ENCODE measurements around the gene C22orf15. TPM values are rescaled to one million over a fixed set of nuclear protein-coding genes. Genes with fewer than 3 reads are reported as not detected.

C22orf15 gene
- total and polyA plus RNA-seq, 7 donors, result 0.04 to 0.34 TPM; not detected in 5

- intact Hi-C loops (cut with DNase I), result loop anchor here in 1 of 2 donors (5.0 kb wide), 2 partner anchors 57 to 528 kb away; partner anchors contain the start of gene SPECC1L
- no peaks in the 10 kb centered on the region for H3K9me3 ChIP-seq
- ATAC-seq, result no peak
- no peak overlapping the region for H3K4me3 ChIP-seq
- peaks cover 5 to 22% of the 10 kb centered on the region in 2 donors for H3K36me3 ChIP-seq (ENCODE audit: insufficient read depth in 1 of 2, low read depth in 1 of 2)
- peaks cover 17% of the 10 kb centered on the region for H3K4me1 ChIP-seq
- no peaks in the 10 kb centered on the region for H3K27me3 ChIP-seq (ENCODE audit: insufficient read depth in 3 of 3, low read length in 2 of 3)
- 83 to 90% (median 89%) methylated on average over 13 of the region's 13 CpGs for WGBS, 3 donors
- no peak for TF ChIP-seq CTCF (IDR thresholded peaks at IDR 0.05)
- H3K27ac ChIP-seq, result peak overlapping the region; percentile 87
- DNase-seq, result no peak
Observed at GRCh38 chr22:23744001-23744400, 18.8 kb upstream of the C22orf15 start.

- H3K27ac ChIP-seq, result no peak overlapping the region
- 90 to 91% (median 90%) methylated on average over 14 of the region's 14 CpGs for WGBS, 3 donors
Observed at GRCh38 chr22:23744485-23744884, 18.3 kb upstream of the C22orf15 start.

GRCh38 chr22:23745791-23746190, 17.0 kb upstream of the C22orf15 start:
- Histone ChIP-seq H3K27ac (no peak overlapping the region), H3K4me3 (no peak overlapping the region), H3K36me3 (ENCODE audit: insufficient read depth in 1 of 2, low read depth in 1 of 2) (peaks cover 5 to 22% of the 10 kb centered on the region in 2 donors), H3K9me3 (no peaks in the 10 kb centered on the region), H3K4me1 (peaks cover 26% of the 10 kb centered on the region), H3K27me3 (ENCODE audit: insufficient read depth in 3 of 3, low read length in 2 of 3) (no peaks in the 10 kb centered on the region)
- no peak for ATAC-seq
- TF ChIP-seq CTCF (IDR thresholded peaks at IDR 0.05), result no peak
- DNase-seq, result no peak
- intact Hi-C loops (cut with DNase I), result loop anchor here in 1 of 2 donors (5.0 kb wide), 1 partner anchor 68 kb away; no protein-coding TSS in a partner anchor
- WGBS, 3 donors, result 85 to 93% (median 87%) methylated on average over 6 of the region's 6 CpGs

More at GRCh38 chr22:23744485-23744884, 18.3 kb upstream of the C22orf15 start:
- no peak for TF ChIP-seq CTCF (IDR thresholded peaks at IDR 0.05)
- DNase-seq, result no peak
- intact Hi-C loops (cut with DNase I), result loop anchor here in 1 of 2 donors (5.0 kb wide), 2 partner anchors 57 to 528 kb away; partner anchors contain the start of gene SPECC1L
- peaks cover 17% of the 10 kb centered on the region for H3K4me1 ChIP-seq
- H3K27me3 ChIP-seq (ENCODE audit: insufficient read depth in 3 of 3, low read length in 2 of 3), result no peaks in the 10 kb centered on the region
- H3K4me3 ChIP-seq, result no peak overlapping the region
- no peak for ATAC-seq
- peaks cover 5 to 22% of the 10 kb centered on the region in 2 donors for H3K36me3 ChIP-seq (ENCODE audit: insufficient read depth in 1 of 2, low read depth in 1 of 2)
- H3K9me3 ChIP-seq, result no peaks in the 10 kb centered on the region

- peaks cover 10% of the 10 kb centered on the region for H3K4me1 ChIP-seq
- H3K9me3 ChIP-seq, result no peaks in the 10 kb centered on the region
- WGBS, 3 donors, result 37 to 41% (median 38%) methylated on average over 12 of the region's 12 CpGs
- peaks cover 0 to 4% of the 10 kb centered on the region in 2 donors for H3K36me3 ChIP-seq (ENCODE audit: insufficient read depth in 1 of 2, low read depth in 1 of 2)
- ATAC-seq (peak in 1 of 4 donors; percentile 7), DNase-seq (no peak)
- intact Hi-C loops (cut with DNase I), result loop anchor here in 1 of 2 donors (5.0 kb wide), 1 partner anchor 73 kb away; no protein-coding TSS in a partner anchor
- no peaks in the 10 kb centered on the region for H3K27me3 ChIP-seq (ENCODE audit: insufficient read depth in 3 of 3, low read length in 2 of 3)
- H3K4me3 ChIP-seq, result peak overlapping the region; percentile 91
- TF ChIP-seq CTCF (IDR thresholded peaks at IDR 0.05), result no peak
- H3K27ac ChIP-seq, result peak overlapping the region; percentile 10
Observed at GRCh38 chr22:23749841-23750301, 12.9 kb upstream of the C22orf15 start.

GRCh38 chr22:23750367-23750713, 12.4 kb upstream of the C22orf15 start:
- DNase-seq (no peak), ATAC-seq (no peak)
- Histone ChIP-seq H3K4me1 (peaks cover 10% of the 10 kb centered on the region), H3K27ac (peak overlapping the region; percentile 90), H3K27me3 (ENCODE audit: insufficient read depth in 3 of 3, low read length in 2 of 3) (no peaks in the 10 kb centered on the region), H3K4me3 (peak overlapping the region; percentile 91), H3K36me3 (ENCODE audit: insufficient read depth in 1 of 2, low read depth in 1 of 2) (no peaks in the 10 kb centered on the region), H3K9me3 (no peaks in the 10 kb centered on the region)
- intact Hi-C loops (cut with DNase I), result no loop called here
- TF ChIP-seq CTCF (IDR thresholded peaks at IDR 0.05), result no peak
- WGBS, 3 donors, result 37 to 42% (median 39%) methylated on average over 5 of the region's 5 CpGs
